Stimulated activated CD4-positive, alpha-beta T cell treated with anti-CD3 and anti-CD28 coated beads, Interleukin-15, amount 100 ng/mL, for 24 hours (primary cell): ENCODE measurements around the gene EIPR1.

Experiments
- DNase-seq: peaks from one replicate; pipeline ENCODE4 v3.0.0-alpha.2; 2020

Gene EIPR1

DNA sequence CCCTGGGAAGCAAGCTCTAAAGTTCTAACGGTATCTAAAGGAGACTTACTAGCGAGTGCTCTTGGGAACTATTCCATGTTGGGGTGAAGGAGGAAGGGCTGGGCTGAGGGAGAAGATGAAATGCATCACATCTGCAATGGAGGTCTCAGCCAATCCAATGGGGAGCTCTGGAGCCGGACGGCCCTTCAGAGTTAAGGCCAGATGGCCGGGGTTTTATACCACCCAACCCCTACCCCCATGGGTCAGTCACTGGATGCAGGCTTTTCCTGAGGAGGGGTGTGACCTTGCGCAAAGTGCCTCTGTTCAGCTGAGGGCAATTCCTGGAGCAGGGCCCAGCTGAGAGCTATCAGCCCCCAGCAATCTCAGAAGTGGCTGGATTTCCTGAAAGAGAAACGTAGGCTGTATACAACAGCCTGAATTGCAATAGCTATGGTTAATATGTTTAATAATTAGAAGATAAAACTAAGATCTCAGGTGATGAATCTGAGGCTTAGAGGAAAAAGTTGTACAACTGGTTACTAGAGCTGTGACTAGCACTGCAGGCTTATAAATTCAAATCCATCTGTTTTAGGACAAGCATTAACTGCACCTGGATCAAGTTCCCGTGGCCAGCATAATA is 21.6 kb downstream of the EIPR1 start:
- DNase-seq: no peak

DNA sequence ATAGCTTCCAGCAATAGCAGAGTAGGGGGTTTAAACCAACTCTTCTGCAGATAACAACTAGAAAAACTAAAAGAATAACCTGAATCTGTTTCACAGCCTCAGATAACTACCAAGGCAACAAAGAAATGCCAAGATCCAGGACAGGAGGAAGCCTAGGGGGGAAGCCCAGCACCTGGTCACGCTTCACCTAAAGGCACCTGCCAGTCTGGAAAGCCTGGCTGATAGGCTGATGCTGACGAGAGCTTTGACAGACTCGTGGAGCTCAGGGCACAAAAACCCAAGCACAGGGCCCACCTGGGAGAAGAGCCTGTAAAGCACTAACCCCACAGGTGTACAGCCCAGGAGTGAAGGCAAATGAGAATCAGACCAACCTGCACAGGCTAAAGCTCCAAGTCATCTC is 22.6 kb downstream of the EIPR1 start:
- DNase-seq: no peak

DNA sequence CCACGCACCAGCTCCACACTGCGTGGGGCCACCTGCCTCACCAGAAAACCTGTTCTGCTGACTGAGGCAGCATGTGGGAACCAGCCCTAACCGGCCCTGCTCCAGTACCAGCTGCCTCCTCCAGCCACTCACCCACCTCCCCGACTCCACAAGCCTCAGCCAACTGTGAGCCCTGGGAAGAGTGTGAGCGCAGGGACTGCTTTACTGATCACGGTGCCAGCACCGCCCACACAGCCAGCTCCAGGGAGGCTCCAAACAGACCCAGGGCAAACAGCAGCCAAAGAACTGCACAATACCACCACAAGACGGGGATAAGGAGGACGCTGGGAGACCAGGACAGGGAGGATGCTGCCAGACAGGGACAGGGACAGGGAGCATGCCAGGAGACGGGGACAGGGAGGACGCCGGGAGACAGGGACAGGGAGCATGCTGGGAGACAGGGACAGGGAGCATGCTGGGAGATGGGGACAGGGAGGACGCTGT is 28.4 kb downstream of the EIPR1 start:
- DNase-seq: no peak

DNA sequence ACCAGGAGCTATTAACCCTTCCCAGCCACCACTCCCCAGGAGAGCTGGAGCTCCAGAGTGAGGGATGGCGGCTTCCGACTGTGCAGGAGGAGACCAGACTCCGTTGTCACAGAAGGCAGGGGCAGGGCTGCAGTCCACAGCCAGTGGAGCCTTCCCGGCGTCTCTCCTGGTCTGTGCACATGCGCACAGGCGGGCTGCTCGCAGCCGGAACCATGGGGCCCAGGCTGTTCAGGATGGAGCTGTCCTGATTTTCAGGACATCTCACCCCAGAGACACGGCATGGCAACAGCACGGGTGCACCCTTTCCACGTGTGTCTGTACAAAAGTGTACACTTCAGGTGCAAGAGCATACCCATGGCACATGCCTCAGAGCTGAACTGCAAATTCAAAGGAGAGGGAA is 28.9 kb downstream of the EIPR1 start:
- no peak for DNase-seq

DNA sequence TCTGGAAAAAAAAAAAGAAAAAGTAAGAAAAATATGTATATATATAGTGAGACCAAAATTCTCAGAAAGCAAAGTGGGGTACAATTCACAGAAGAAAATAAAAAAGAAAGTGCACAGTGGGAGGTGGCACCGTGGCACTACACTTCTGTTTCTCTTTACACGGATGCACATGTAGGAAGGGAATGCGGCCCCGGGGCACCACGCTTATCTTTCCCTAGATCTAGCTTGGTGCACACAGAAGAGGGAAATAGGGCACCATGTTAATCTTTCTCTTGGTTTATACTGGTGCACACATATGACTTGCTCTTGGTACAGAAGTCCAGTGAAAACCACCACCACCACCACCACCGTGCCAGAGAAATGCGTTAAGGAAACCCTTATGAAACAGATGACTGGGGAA is 32.0 kb downstream of the EIPR1 start:
- DNase-seq: no peak

DNA sequence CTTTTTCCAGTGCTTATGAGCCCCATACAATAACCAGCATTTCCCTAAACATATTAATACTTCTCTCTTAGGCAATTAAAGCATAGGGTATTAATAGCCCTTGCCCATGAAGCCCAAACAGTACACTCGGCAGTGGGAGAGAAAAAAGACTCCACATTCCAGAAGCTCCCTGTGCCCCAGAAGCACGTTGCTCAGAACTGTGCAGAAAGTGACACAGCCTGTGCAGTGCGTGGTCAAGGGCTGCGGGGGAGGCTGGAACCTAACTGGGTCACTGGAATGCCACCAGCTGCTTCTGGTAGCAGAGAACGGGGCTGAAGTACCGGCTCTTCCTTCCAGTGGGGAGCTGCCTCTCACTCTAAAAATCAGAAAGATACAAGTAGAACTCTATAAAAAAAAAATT is 32.7 kb downstream of the EIPR1 start:
- no peak for DNase-seq

DNA sequence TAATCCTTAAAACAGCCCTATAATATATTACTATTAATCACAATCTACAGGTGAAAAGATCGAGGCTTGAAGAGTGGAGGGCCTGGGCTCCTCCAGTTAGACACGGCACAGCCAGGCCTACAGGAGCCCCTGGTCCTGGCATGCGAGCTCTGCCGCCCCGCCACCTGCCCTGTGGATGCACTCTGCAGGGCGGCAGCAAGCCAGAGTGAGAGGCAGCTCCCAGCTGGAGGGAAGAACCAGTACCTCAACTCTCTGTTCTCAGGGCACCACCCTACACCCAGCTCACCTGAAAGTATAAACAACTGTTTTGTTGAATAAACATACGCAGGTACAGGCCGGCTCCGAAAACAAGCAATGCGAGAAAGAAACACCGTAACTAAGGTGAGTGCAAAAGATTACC is 34.6 kb downstream of the EIPR1 start:
- no peak for DNase-seq

DNA sequence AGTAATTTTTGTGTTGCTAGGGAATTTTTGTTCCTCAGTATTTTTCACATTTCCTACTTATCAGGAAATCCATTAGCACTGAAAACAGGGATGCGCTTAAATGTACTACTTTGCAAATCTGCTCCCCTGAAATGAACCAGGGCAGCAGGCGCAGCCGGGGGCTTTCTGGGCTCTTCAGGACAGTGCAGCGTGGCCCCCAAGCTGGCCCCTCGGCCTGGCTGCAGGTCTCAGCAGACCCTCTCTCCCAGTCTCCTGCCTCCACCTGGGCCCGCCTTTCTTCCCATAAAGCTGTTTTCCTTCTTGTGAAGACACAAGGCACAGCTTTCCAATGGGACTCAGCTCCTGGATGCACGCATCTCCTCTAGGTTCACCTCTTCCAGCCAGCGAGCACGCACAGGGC is 35.3 kb downstream of the EIPR1 start:
- no peak for DNase-seq

DNA sequence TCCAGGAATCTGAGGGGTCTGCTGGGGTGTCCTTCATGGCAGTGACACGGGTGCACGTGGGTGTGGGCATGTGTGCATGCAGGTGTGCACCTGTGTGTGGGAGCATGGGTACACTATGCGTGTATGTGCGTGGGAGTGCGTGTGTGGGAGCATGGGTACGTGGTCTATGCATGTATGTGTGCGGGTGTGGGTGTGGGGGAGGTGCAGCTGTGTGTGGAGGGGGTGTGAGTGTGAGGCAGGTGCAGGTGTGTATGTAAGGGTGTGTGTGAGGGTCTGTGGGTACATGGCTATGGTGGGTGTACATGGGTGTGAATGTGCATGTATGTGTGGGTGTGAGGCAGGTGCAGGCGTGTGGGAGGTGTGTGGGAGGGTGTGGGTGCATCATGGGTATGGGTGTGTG is 36.3 kb downstream of the EIPR1 start:
- no peak for DNase-seq

DNA sequence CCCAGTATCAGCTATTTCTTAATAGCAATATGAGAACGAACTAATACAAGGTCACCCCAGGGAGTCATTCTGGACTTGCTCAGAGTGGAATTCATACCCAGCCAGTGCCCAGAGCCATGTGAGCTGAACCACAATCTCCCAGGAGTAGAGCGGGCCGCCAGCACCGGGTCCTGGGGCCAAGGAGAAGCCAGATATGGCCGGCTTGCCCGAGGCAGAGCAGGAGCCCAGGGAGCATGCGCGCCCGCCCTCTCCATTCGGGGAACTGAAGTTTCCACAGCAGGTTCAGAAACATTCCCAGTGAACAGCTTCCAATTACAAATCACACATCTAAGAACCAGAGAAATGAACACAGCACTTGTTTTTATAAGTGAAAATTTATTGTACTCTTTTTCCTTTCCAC is 37.5 kb downstream of the EIPR1 start:
- no peak for DNase-seq

DNA sequence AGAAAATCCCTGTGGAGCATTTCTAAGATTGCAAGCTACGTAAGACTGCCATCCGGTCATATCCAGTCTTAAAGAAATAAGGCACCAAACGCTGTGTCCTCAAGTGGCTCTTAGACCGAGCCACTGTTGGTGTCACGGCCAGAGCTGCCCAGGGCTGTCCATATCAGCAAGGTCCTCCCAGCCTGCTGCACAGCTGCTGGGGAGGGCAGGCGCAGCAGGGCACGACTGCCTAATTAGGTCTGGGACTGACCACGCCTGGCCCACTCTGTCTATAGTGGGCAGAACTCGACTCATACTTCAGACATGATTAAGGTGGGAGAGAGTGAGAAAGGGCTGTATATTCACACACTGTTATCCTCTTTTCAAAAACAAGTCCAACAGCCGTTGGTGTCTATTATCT is 39.3 kb downstream of the EIPR1 start:
- no peak for DNase-seq

DNA sequence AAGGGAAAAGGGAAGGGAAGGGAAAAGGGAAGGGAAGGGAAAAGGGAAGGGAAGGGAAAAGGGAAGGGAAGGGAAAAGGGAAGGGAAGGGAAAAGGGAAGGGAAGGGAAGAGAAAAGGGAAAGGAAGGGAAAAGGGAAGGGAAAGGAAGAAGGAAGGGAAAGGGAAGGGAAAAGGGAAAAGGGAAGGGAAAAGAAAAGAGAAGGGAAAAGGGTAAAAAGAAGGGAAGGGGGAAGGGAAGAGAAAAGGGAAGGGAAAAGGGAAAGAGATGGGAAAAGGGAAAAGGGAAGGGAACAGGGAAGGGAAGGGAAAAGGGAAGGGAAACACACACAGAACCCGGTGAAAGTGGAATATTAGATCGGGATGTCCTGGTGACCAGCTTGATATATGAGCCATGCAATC is 40.8 kb downstream of the EIPR1 start:
- no peak for DNase-seq

DNA sequence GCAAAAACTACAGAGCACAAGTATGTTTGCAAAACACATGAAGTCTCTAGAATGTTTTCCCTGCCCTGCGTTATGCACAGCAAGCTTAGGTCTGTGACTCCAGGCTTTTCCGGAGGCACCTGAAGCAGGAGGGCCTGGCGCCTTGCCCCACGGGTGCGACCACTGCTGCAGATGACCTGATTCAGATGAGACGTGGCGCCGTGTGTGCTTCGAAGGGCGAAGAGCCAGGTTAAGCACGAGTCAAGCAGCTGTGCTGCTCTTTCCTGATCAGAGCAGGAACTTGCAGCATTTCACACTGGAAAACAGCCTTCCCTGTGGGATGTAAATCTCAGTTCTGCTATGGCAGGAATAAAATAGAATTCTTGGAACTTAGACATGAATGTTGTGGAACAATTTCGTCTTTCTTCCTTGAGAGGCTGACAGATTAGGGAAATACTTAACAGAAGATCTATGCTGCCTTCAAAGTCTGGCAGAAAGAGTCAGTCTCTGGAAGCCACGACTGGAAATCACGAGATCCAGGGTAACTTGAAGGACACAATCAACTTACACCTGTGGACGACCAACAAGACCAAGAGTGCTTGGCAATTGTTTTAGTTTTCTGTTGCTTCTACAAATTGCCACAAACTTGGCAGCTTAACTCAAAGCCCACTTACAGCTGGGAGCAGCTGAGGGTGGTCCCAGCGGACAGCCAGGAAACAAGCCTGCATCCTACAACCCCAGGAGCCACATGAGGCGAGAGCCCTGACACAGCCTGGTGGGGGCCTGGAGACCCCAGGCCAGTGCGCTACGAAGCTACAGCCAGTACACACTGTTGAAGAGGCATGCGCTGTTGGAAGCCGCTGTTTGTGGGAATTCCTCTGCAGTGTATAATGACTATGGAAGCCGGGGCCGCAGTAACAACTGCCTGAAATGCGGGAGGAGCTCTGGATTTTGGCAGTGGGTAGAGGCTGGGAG is 42.9 kb downstream of the EIPR1 start:
- DNase-seq: no peak

DNA sequence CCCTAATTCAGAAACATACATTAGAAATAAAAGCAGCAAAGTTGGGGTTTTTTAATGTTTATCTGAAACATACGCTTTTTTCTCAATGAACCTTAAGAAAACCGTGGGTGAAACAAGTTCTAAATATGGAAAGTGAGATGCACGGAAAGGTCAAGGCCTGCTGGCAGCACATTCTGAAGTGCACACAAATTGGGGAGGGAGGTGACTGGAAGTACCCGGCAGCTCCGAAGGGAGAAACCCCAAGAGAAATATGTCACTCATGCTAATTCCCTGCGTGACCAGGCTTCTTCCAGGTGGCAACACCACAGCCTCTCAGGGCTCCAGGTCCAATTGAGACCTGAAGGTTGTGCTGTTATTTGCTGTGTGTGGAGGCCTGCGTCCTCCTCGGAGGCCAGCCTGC is 45.5 kb downstream of the EIPR1 start:
- no peak for DNase-seq

DNA sequence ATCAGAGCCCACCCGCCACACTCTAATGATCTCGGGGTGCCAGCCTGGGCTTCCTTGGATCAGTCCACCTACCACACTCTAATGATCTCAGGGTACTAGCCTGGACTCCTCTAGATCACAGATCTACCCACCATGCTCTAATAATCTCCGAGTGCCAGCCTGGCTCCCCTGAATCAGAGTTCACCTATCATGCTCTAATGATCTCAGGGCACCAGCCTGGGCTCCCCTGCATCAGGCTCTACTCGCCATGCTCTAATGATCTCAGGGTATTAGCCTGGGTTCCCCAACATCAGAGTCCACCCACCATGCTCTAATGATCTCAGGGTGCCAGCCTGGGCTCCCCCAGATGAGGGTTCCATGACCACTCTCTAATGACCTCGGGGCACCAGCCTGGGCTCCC is 48.1 kb downstream of the EIPR1 start:
- no peak for DNase-seq

DNA sequence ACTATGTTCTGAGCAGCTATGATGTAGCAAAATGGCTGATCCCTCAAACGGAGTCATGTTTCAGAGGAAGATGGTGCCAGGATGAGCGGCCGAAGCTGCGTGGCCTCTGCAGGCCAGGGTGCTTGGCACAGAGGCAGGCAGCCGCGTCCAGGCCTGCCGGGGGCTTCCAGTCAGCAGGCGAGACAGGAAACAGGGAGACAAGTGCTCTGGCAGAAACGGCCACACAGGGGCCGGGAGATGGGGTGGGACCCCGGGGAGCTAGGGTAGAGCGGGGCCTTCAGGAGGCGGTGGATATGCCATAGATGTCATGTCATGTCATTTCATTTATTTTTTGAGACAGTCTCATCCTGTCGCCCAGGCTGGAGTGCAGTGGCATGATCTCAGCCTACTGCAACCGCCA is 50.7 kb downstream of the EIPR1 start:
- DNase-seq: no peak

DNA sequence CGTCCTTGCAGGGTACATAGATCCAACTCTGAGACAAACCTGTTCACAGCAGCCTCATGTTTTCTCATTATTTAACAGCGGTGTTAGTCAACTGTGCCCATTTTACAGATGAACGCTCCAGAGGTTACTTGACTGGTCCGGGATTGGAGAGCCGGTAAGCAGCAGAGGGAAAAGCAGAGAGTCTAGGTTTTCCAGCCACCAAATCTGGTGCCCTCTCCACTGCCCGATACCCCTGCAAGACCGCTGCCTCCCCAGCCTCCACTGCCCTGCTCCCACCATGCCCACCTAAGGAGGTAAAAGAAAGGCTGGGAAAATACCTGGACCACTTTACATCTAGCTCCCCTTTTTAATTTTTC is 51.5 kb downstream of the EIPR1 start:
- no peak for DNase-seq

DNA sequence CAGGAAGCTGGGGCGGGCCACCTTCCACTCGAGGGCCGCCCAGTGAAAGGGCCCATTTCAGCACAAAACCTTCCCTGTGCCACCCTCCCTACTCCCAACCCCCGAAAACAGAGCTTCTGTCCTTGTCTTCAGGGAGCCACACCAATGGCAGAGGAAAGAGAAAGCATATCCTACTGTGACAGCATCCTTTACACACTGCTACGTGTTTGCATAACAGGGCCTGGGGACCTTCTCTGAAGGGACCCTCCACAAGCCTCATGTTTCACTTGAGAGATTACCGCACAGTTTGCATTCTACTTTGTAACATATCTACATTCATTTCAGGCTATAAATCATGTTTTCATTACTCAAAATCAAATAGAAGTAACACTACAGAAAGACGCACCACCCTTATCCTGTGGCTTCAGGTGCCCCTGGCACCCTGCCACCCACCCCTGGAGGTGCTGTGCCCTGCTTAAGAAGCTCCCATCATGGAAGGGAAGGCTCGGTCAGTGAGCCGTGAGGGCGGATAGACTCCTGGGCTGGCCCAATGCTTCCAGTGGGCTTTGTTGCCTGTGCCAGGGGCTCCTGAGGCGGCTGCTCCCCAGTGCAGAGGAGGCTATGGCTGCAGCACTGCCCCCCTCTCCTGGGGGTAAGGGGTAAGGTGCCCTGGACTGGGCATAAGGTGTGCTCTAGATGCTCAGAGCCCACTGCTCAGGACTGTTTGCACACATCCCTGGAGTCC is 52.0 kb downstream of the EIPR1 start:
- no peak for DNase-seq

DNA sequence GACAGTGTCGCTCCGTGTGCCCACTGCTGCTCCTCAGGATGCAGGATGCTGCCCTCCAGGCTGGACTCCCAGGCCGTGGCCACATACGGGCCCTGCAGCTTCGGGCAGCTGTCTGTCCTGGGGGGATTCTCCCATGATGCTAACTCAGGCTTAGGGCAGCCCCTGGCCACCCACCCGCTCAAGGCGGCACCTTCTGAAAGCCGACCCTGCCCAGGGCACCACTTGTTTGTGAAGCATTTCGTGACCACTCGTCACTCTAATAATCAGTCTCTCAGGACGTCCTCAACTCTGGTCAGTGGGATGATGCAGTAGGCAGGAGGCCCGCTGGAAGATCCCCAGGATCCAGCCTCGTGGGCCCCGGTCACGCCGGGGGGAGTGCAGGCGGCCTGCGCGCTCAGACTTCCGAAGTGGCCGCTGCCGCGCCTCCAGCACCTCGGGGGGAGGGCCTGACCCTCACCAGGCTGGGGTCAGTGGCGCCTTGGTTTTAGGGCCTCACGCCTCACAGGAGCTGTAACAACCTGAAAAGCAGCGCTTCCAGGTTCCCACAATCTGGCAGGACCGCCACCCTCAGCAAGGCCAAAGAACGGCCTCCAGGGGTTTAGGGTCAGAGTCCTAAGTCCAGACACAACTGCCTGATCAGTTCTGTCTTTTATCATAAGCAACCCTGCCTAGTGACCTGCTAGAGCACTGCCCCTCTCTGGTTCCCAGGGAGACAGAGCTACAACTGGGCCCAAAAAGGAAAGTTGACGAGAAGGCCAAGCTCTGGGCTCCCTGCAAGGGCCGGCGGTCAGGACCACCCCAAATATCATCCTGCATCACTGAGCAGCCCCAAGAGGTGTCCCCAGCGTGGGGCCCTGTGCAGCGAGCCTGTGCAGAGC is 53.0 kb downstream of the EIPR1 start:
- no peak for DNase-seq

DNA sequence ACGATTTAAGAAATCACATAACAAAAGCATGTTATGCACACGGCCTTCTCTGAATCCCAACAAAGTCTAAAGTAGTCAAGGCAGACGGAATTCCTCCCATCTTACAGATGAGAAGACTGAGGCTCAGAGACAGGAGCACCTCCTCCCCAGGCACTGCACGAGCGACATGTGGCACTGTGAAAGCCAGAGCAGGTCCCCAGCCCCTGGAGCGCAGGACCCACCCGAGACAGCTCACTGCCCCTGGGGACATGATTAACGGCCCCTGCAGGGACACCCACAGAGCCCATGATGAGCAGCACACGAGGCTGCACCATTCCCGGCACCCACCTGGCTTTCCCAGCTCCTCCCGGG is 53.6 kb downstream of the EIPR1 start:
- DNase-seq: no peak

DNA sequence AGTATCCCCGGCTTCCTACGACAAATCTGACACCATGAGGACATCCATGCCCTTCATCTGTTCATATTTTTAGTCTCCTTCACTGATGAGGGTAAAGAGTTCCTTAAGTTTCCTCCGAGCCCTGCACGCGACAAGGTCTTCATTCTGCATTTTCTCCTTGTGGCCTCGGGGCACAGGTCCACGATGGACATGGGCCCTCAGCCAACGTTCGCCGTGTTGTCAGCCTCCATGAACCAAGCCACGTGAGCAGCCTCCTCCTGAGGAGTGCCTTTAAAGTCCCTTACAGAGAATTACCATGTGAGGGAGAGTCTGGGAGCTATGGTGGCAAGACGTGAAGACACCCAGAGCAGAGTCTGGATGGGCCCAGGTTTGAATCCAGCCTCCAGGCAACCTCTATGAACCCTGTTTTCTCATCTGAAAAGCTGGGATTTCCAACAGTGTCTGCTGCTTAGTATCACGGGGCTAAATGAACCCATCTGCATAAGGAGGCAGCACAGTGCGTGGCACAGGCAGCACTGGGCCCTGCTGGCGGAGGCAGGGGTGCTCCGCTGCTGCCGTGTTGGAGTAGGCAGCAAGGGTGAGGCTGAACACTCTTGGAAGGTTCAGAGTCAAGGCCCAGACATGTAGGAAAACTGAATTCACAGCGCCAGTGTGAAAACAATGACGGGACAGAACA is 54.1 kb downstream of the EIPR1 start:
- DNase-seq: no peak

DNA sequence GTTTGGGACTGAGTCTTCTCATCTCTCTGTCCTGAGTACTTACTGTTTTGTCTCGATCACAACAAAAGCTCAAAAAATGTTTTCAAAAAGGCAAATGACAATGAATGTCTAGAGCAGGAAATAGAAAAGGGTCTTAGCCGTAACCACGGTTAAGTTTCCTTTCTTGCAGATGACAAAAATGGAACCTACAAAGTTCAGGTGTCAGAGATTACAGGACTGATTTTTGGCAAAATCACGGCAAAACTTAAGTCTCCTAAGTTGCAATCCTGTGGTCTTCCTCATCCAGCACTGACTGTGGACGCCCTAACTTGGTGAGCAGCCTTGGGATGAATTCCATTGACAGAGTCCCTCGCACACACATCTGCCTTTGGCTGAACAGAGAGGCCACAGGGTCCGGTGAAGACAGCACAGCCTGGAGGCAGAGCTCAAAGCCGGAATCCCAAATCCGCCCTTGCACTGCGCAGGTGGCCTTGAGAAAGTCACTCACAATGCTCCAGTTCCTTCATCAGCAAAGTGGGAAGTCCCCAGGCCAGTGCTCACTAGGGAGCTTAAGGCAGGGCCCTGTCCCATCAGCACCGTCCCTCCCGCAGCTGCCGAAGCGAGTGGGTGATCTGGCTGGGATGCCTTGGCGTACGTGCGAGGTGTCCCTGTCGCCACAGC is 55.2 kb downstream of the EIPR1 start:
- no peak for DNase-seq
